HepG2 (cell line): ENCODE data around the gene GFAP. TPM values are rescaled to one million over a fixed set of nuclear protein-coding genes. Genes with fewer than 3 reads are reported as not detected.

ENCODE experiments used
- ATAC-seq: fragments of 200-7000 bp; cut with Tn5 transposase; 3 replicates; pipeline ENCODE4 v1.9.1; 2020; ENCODE audit warnings: mild to moderate bottlenecking, moderate library complexity
- BruUV-seq: library from RNA; stranded (reverse); fragments of 400-500 nt; replicated peaks from 2 replicates; lab custom pipeline; 2021; lab: Mats Ljungman, UMichigan
- CTCF ChIA-PET: fragments of 300-600 bp; formaldehyde crosslinking; extraction: SDS; loops from one replicate; lab custom pipeline; 2021; ENCODE audit warnings: low total read pairs, inconsistent platforms, low intra/inter-chr PET ratio; lab: Yijun Ruan, JAX
- POLR2A ChIA-PET: fragments of 350-600 bp; sonication (Branson Sonifier 250); formaldehyde crosslinking; loops from one replicate; lab custom pipeline; 2020; ENCODE audit warnings: antibody characterized with exemption, inconsistent platforms; lab: Yijun Ruan, JAX
- DNase-seq: peaks from one replicate; pipeline ENCODE4 v3.0.0-alpha.2; 2015; ENCODE audit warnings: low spot score
- FAIRE-seq: peaks from 3 replicates; lab custom pipeline; 2011; peaks lifted over from hg19 to GRCh38; lab: Jason Lieb, UNC
- H2AFZ ChIP-seq: one replicate; pipeline ENCODE4 v1.6.1; 2011; ENCODE audit warnings: low read length, inconsistent platforms
- H3K27ac ChIP-seq: fragments of 300-600 bp; 3 replicates; pipeline ENCODE4 v1.8.0; 2011; ENCODE audit warnings: mixed run types, mild to moderate bottlenecking, mixed read lengths, low read length, inconsistent platforms; ENCODE audit not compliant: insufficient read depth; ENCODE audit errors: extremely low read length
- H3K27me3 ChIP-seq, 2 experiments: fragments of 200-600 bp in 1 of 2; 2 replicates in 1 of 2; 3 replicates in 1 of 2; pipeline versions ENCODE4 v1.6.0 to v1.8.0; 2011; ENCODE audit warnings: low read length in 2 of 2, mild to moderate bottlenecking in 2 of 2, moderate library complexity in 2 of 2, inconsistent platforms in 1 of 2; ENCODE audit not compliant: insufficient read depth in 2 of 2, control insufficient read depth in 1 of 2
- H3K36me3 ChIP-seq, 2 experiments: fragments of 200-600 bp in 1 of 2; replicated peaks in 1 of 2; 2 replicates in 1 of 2; 3 replicates in 1 of 2; pipeline versions ENCODE4 v1.5.1 to v1.8.0; 2011; ENCODE audit warnings: low read length in 2 of 2, inconsistent platforms in 1 of 2; ENCODE audit not compliant: insufficient read depth in 2 of 2, control insufficient read depth in 1 of 2
- H3K4me1 ChIP-seq: 2 replicates; pipeline ENCODE4 v1.5.1; 2012; ENCODE audit warnings: low read length, inconsistent platforms; ENCODE audit not compliant: insufficient read depth
- H3K4me2 ChIP-seq: 2 replicates; pipeline ENCODE4 v1.6.0; 2011; ENCODE audit warnings: low read depth, low read length, inconsistent platforms
- H3K4me3 ChIP-seq, 3 experiments: fragments of 200-600 bp in 1 of 3; sonication (generic), shearing (Covaris generic) in 1 of 3; replicated peaks in 1 of 3; 2 replicates each; pipeline ENCODE4 v1.5.1; 2011 to 2016; ENCODE audit warnings: low read length in 3 of 3, inconsistent platforms in 2 of 3, low read depth in 2 of 3, mild to moderate bottlenecking in 2 of 3, control low read depth in 1 of 3, mixed read lengths in 1 of 3; ENCODE audit not compliant: insufficient read depth in 1 of 3
- H3K79me2 ChIP-seq: one replicate; pipeline ENCODE4 v1.6.1; 2011; ENCODE audit warnings: low read length, inconsistent platforms; ENCODE audit not compliant: insufficient read depth
- H3K9ac ChIP-seq: 2 replicates; pipeline ENCODE4 v1.6.0; 2011; ENCODE audit warnings: mild to moderate bottlenecking, low read depth, low read length, inconsistent platforms; ENCODE audit not compliant: insufficient read depth
- H3K9me3 ChIP-seq: 2 replicates; pipeline ENCODE4 v1.5.1; 2012; ENCODE audit warnings: mild to moderate bottlenecking, low read length
- H4K20me1 ChIP-seq: 2 replicates; pipeline ENCODE4 v1.6.0; 2011; ENCODE audit warnings: inconsistent platforms, mild to moderate bottlenecking, low read length, moderate library complexity; ENCODE audit not compliant: insufficient read depth
- CC2D1A ChIP-seq: sonication (generic); formaldehyde crosslinking; IDR thresholded peaks from 2 replicates; pipeline ENCODE4 v1.8.1; 2023; ENCODE audit warnings: mild to moderate bottlenecking, missing genetic modification reagents
- HMG20A ChIP-seq: IDR thresholded peaks from 2 replicates; pipeline ENCODE4 v1.6.1; 2016; ENCODE audit warnings: borderline replicate concordance
- MBD4 ChIP-seq: IDR thresholded peaks from 2 replicates; pipeline ENCODE4 v1.6.1; 2012; ENCODE audit warnings: low read length, inconsistent platforms, borderline replicate concordance
- NFKBIZ ChIP-seq: IDR thresholded peaks from 2 replicates; pipeline ENCODE4 v1.6.1; 2018; ENCODE audit warnings: missing genetic modification reagents, missing compliant biosample characterization
- PRPF4 ChIP-seq: fragments of 200-400 bp; formaldehyde crosslinking; IDR thresholded peaks from 2 replicates; pipeline ENCODE4 v1.6.1; 2016; ENCODE audit warnings: low read length, low read depth; ENCODE audit not compliant: poor library complexity, severe bottlenecking
- RFX1 ChIP-seq: fragments of 450-650 bp; IDR thresholded peaks from 2 replicates; pipeline ENCODE4 v1.6.1; 2017
- SIN3A ChIP-seq: IDR thresholded peaks from 2 replicates; pipeline ENCODE4 v1.6.1; 2011; ENCODE audit warnings: low read depth, mild to moderate bottlenecking, control low read depth, low read length, borderline replicate concordance
- SMARCE1 ChIP-seq: fragments of 450-650 bp; IDR thresholded peaks from 2 replicates; pipeline ENCODE4 v1.6.1; 2017; ENCODE audit warnings: borderline replicate concordance
- YEATS4 ChIP-seq: sonication (generic); formaldehyde crosslinking; IDR thresholded peaks from 2 replicates; pipeline ENCODE4 v1.4.0; 2020; ENCODE audit warnings: missing genetic modification reagents, borderline replicate concordance
- ZBTB21 ChIP-seq: sonication (generic); formaldehyde crosslinking; IDR thresholded peaks from 2 replicates; pipeline ENCODE4 v1.4.0; 2020; ENCODE audit warnings: missing genetic modification reagents
- ZKSCAN5 ChIP-seq: sonication (generic); formaldehyde crosslinking; IDR thresholded peaks from 2 replicates; pipeline ENCODE4 v1.5.1; 2020; ENCODE audit warnings: mild to moderate bottlenecking, missing genetic modification reagents
- ZNF766 ChIP-seq: sonication (generic); formaldehyde crosslinking; IDR thresholded peaks from 2 replicates; pipeline ENCODE4 v1.5.0; 2020; ENCODE audit warnings: missing genetic modification reagents, borderline replicate concordance
- in situ Hi-C: cut with HindIII; loops from 2 replicates; pipeline ENCODE4 v1.10.0; 2017; ENCODE audit warnings: low pct_unique_long_range_greater_than_20kb; ENCODE audit not compliant: extremely low pct_ligation_motif_present
- intact Hi-C: fragments of 100-400 bp; cut with micrococcal nuclease; formaldehyde crosslinking; loops from one replicate; pipeline ENCODE4 v1.10.0; 2022; ENCODE audit not compliant: unreplicated experiment
- polyA plus RNA-seq, 8 experiments: library from polyadenylated mRNA; depleted of rRNA in 3 of 8; stranded (reverse) in 7 of 8; unstranded in 1 of 8; fragments of >200 nt; fragmentation: Illumina TruSeq in 4 of 8; extraction: Trizol in 4 of 8; gene quantifications; 2 replicates each; pipeline versions ENCODE4 v1.2.1 to v1.2.3, GENCODE V29; 2011 to 2016; ENCODE audit warnings: low read depth in 4 of 8, missing spikeins in 1 of 8, mixed read lengths in 1 of 8; ENCODE audit not compliant: insufficient read depth in 1 of 8
- total RNA-seq, 5 experiments: library from RNA; depleted of rRNA; stranded (reverse); fragments of >200 nt; fragmentation: Illumina TruSeq; extraction: Trizol; gene quantifications; 2 replicates each; pipeline ENCODE4 v1.2.3, GENCODE V29; 2016; ENCODE audit warnings: low read depth in 1 of 5
- TF ChIP-seq, protein P1 (sequence below): sonication (generic); formaldehyde crosslinking; IDR thresholded peaks from 2 replicates; pipeline ENCODE4 v1.4.0; 2020; ENCODE audit warnings: missing genetic modification reagents, borderline replicate concordance
- TF ChIP-seq, protein P2 (sequence below): sonication (generic); formaldehyde crosslinking; IDR thresholded peaks from 2 replicates; pipeline ENCODE4 v1.4.0; 2020; ENCODE audit warnings: missing genetic modification reagents, borderline replicate concordance
- TF ChIP-seq, protein P3 (sequence below): sonication (generic); formaldehyde crosslinking; conservative IDR thresholded peaks from 2 replicates; pipeline ENCODE4 v1.4.0; 2020; ENCODE audit warnings: missing genetic modification reagents

GFAP gene
- total and polyA plus RNA-seq, 2 of the 13 experiments (the other 11 are each of a cell fraction or from before 2014, with no cell fraction given) = 0.11 to 0.29 TPM

DNA sequence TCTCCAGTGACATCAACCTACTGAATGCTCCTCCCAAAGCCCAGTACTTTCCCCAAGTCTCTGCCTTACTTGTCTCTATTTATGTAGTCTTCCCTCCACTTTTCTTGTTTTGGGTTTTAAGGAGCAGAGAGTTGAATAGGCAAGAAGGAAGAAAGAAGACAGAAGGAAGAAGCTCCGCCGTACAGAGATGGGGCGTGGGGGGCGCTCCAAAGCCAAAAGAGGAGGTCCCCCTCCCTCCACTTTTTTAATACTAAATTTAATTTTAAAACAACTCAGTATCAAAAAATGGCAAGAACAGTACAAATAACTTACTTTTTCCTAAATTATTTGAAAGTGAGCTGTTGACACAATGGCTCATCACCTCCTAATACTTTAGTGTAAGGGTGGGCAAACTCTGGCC, 20.7 kb downstream of the GFAP start (continued):
- TF ChIP-seq, protein P1, sequence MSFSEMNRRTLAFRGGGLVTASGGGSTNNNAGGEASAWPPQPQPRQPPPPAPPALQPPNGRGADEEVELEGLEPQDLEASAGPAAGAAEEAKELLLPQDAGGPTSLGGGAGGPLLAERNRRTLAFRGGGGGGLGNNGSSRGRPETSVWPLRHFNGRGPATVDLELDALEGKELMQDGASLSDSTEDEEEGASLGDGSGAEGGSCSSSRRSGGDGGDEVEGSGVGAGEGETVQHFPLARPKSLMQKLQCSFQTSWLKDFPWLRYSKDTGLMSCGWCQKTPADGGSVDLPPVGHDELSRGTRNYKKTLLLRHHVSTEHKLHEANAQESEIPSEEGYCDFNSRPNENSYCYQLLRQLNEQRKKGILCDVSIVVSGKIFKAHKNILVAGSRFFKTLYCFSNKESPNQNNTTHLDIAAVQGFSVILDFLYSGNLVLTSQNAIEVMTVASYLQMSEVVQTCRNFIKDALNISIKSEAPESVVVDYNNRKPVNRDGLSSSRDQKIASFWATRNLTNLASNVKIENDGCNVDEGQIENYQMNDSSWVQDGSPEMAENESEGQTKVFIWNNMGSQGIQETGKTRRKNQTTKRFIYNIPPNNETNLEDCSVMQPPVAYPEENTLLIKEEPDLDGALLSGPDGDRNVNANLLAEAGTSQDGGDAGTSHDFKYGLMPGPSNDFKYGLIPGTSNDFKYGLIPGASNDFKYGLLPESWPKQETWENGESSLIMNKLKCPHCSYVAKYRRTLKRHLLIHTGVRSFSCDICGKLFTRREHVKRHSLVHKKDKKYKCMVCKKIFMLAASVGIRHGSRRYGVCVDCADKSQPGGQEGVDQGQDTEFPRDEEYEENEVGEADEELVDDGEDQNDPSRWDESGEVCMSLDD (CRISPR knock-in tag) = no peak
- TF ChIP-seq RFX1 (no peak), ZBTB21 (CRISPR knock-in tag) (no peak), MBD4 (no peak), ZKSCAN5 (CRISPR knock-in tag) (no peak), SMARCE1 (no peak), HMG20A (CRISPR knock-in tag) (no peak), NFKBIZ (CRISPR knock-in tag) (no peak), ZNF766 (CRISPR knock-in tag) (no peak), PRPF4 (no peak), CC2D1A (CRISPR knock-in tag) (no peak), YEATS4 (CRISPR knock-in tag) (no peak)

DNA sequence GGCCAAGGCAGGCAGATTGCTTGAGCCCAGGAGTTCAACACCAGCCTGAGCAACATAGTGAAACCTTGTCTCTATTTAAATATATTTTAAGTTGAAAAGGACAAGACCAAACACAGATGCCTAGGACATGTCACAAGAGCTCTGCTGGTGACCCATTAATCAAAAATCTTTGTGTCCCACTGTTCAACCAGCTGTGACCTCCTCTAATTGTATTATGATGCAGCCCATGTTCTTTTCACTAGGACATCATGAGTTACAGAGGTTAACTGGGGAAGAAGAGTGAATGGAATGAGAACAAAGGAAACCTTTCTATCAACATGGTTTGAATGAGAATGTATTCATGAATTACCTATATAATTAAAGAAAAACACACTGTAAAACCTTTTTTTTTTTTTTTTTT, 23.1 kb downstream of the GFAP start:
- Histone ChIP-seq H3K9ac (no peak overlapping the region), H2AFZ (no peak overlapping the region), H3K9me3 (no peaks in the 10 kb centered on the region), H3K4me1 (peaks cover 22% of the 10 kb centered on the region), H3K4me2 (no peak overlapping the region), H3K4me3 (no peak overlapping the region), H4K20me1 (peaks cover 22% of the 10 kb centered on the region), H3K79me2 (peaks cover 48% of the 10 kb centered on the region), H3K36me3 (peaks cover 9 to 39% of the 10 kb centered on the region in 2 experiments), H3K27ac (no peak overlapping the region), H3K27me3 (no peaks in the 10 kb centered on the region)
- no TSS peak for BruUV-seq
- no peak for ATAC-seq
- POLR2A ChIA-PET = no interaction called here
- intact Hi-C loops = no loop called here
- in situ Hi-C loops = no loop called here
- no peak for FAIRE-seq
- DNase-seq = no peak
- CTCF ChIA-PET = no interaction called here
- TF ChIP-seq, protein P2, sequence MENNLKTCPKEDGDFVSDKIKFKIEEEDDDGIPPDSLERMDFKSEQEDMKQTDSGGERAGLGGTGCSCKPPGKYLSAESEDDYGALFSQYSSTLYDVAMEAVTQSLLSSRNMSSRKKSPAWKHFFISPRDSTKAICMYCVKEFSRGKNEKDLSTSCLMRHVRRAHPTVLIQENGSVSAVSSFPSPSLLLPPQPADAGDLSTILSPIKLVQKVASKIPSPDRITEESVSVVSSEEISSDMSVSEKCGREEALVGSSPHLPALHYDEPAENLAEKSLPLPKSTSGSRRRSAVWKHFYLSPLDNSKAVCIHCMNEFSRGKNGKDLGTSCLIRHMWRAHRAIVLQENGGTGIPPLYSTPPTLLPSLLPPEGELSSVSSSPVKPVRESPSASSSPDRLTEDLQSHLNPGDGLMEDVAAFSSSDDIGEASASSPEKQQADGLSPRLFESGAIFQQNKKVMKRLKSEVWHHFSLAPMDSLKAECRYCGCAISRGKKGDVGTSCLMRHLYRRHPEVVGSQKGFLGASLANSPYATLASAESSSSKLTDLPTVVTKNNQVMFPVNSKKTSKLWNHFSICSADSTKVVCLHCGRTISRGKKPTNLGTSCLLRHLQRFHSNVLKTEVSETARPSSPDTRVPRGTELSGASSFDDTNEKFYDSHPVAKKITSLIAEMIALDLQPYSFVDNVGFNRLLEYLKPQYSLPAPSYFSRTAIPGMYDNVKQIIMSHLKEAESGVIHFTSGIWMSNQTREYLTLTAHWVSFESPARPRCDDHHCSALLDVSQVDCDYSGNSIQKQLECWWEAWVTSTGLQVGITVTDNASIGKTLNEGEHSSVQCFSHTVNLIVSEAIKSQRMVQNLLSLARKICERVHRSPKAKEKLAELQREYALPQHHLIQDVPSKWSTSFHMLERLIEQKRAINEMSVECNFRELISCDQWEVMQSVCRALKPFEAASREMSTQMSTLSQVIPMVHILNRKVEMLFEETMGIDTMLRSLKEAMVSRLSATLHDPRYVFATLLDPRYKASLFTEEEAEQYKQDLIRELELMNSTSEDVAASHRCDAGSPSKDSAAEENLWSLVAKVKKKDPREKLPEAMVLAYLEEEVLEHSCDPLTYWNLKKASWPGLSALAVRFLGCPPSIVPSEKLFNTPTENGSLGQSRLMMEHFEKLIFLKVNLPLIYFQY (CRISPR knock-in tag) = no peak
- no peak for TF ChIP-seq SIN3A
- TF ChIP-seq, protein P3, sequence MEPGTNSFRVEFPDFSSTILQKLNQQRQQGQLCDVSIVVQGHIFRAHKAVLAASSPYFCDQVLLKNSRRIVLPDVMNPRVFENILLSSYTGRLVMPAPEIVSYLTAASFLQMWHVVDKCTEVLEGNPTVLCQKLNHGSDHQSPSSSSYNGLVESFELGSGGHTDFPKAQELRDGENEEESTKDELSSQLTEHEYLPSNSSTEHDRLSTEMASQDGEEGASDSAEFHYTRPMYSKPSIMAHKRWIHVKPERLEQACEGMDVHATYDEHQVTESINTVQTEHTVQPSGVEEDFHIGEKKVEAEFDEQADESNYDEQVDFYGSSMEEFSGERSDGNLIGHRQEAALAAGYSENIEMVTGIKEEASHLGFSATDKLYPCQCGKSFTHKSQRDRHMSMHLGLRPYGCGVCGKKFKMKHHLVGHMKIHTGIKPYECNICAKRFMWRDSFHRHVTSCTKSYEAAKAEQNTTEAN (CRISPR knock-in tag) = no peak
